ENCODE data around the gene CSNK1G1.
"Not testable (repeated sequence)": the region's sequence is repeated elsewhere in the genome, so short reads cannot be mapped to it uniquely, and the experiment has no call there.

The CSNK1G1 gene

DNA sequence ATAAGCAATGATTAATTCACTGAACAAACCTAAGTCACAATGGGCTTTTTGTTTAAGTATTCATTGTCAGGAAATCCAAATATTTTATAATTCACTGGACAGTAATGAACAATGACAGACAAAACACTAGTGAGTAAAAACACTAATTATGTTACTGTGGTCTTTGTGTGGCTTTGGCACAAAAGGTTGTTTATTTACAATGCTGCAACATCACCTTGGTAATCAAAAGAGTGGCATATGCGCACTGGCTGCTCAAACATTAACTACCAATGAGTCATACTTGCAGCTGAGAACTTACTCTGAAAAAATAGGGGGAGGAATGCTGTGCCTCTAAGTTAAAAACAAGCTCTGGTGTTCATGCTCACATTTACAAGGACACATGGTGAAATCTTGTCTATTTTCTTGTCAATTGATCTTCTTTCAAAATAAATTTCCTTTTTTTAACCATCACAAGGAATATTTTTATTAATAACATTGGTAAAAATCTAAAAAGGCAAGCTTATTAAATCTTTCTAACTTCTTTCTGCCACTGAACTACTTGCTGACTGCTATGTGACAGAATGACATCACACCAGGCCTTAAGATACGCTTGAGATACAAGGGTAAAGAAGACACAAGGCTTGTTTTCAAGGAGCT, 107.9 kb downstream of the CSNK1G1 start:
- Mint-ChIP-seq H3K4me1 (peaks cover 46% of the 10 kb centered on the region), H3K4me3 (no peak overlapping the region), H3K27ac (peak overlapping the region; percentile 70), H3K36me3 (peaks cover 23% of the 10 kb centered on the region), H3K9me3 (no peaks in the 10 kb centered on the region)
- peak; percentile 80 for ATAC-seq
- DNase-seq (ENCODE audit: low spot score in 2 of 2): no peak

DNA sequence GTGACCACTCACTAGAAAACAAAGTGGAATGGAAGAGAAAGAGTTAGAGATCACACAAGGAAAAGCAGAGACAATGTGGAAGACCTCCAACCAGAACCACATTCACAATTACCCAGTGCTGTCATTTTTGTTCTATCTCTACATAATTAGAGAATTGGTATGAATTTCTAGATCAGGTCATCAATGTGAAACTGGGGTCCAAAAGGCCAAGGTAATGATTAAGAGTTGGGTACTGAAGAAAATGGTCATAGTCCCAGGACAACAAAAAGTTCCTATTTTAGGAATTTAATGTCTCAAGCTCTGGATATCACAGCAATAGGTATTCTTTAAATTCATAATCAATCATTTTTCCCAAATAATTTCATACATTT, 108.5 kb downstream of the CSNK1G1 start:
- Mint-ChIP-seq H3K9me3 (no peaks in the 10 kb centered on the region), H3K4me1 (peaks cover 46% of the 10 kb centered on the region), H3K36me3 (peaks cover 23% of the 10 kb centered on the region), H3K4me3 (peak overlapping the region; percentile 7), H3K27ac (peak overlapping the region; percentile 70)
- ATAC-seq (no peak), DNase-seq (ENCODE audit: low spot score in 2 of 2) (no peak)

DNA sequence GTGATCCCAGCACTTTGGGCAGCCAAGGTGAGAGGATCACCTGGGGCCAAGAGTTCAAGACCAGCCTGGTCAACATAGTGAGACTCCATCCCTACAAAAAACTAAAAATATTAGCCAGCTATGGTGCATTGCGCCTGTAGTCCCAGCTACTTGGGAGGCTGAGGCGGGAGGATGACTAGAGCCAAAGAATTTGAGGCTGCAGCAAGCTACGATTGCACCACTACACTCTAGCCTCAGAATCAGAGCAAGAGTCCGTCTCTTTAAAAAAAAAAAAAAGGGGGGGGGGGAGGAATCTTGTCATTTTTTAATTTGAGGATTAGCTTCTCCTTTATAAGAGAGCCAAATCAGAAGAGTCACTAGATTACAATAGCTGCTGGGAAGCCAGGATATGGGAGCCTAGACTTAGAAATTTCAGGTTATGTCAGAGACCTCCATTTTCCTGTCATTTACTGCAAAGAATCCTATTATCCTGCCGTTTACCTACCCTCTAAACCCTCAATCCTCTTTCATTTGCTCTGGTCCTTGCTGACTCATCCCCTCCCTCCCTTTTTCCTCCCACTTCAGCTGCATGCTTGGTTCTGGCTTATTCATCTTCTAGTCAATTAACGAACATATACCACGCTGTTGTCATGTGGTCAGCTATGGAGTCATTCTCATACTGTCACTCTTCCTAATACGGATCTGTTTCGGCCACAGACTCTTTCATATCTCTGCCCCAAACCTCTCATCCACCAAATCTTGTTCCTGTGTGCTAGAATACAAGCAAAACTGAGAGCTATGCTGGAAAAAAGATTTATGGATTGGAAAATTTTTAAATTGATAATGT, 109.4 kb downstream of the CSNK1G1 start:
- ATAC-seq: peak; percentile 97
- peaks cover 50% of the 10 kb centered on the region for H3K4me1 Mint-ChIP-seq

DNA sequence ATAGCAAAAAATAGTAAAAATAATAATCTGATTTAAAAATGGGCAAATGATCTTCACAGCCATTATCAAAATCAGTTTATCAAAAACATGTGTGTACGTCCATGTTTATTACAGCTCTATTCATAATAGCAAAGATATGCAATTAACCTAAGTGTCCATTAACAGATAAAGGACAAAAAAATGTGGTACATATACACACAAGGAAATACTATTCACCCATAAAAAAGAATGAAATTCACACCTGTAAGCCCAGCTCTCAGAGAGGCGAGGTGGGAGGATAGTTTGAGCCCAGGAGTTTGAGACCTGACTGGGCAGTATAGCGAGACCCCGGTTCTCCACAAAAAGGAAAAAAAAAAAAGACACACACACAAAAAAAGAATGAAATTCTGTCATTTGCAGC, 110.6 kb downstream of the CSNK1G1 start:
- H3K4me3 Mint-ChIP-seq: no peak overlapping the region
- ATAC-seq (no peak), DNase-seq (ENCODE audit: low spot score in 2 of 2) (no peak)
- H3K9me3 Mint-ChIP-seq: peaks cover 3% of the 10 kb centered on the region
- H3K4me1 Mint-ChIP-seq: peaks cover 51% of the 10 kb centered on the region
- H3K27ac Mint-ChIP-seq: no peak overlapping the region
- peaks cover 18% of the 10 kb centered on the region for H3K36me3 Mint-ChIP-seq

More for the DNA sequence above, 109.4 kb downstream of the CSNK1G1 start:
- Mint-ChIP-seq H3K36me3 (peaks cover 23% of the 10 kb centered on the region), H3K27ac (peak overlapping the region; percentile 70), H3K9me3 (peaks cover 2% of the 10 kb centered on the region), H3K4me3 (peak overlapping the region; percentile 7)
- DNase-seq (ENCODE audit: low spot score in 2 of 2): peak; percentile 12 to 81

DNA sequence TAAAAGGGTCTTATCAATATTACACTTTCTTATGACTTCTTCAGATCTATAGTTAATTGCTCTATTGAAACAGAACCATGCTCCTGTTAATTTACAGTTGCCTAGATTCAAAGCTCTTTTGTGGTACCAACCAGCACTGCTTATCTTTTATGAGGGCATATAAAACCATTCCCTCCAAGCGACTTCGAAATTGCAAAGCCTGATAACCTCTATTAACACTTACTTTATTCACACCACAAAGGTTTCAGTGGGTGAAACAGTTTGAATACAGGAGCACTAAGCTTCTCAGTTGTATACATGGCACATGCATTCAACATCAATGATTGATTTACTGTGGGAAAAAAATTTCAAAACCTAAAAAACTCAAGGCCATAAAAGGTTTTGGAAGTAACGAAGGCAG, 118.3 kb downstream of the CSNK1G1 start:
- DNase-seq (ENCODE audit: low spot score in 2 of 2) (no peak), ATAC-seq (no peak)
- H3K4me1 Mint-ChIP-seq: peaks cover 40% of the 10 kb centered on the region
- no peak overlapping the region for H3K27ac Mint-ChIP-seq
- no peak overlapping the region for H3K4me3 Mint-ChIP-seq
- H3K36me3 Mint-ChIP-seq: no peaks in the 10 kb centered on the region
- peaks cover 3% of the 10 kb centered on the region for H3K9me3 Mint-ChIP-seq

DNA sequence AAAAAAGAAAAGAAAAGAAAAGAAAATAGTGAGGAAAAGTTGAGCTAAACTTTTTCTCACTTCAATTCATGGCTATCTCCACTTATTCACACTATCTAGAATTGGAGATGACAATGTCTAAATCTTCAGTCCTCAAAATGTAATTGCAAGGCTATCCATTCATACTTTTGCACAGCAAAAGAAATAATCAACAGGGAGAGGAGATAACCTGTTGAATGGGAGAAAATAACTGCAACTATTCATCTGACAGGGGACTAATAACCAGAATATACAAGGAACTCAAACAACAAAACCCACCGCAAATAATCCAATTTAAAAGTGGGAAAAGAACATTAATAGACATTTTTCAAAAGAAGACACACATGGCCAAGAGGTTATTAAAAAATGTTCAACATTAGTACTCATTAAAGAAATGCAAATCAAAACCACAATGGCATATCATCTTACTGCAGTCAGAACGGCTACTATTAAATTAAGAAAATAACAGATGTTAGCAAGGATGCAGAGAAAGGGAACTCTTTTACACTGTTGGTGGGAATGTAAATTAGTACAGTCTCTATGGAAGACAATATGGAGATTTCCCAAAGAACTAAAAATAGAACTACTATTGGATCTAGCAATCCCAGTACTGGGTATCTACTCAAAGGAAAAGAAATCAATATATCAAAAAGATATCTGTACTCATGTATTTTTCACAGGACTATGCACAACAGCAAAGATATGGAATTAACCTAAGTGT, 119.6 kb downstream of the CSNK1G1 start:
- H3K4me1 Mint-ChIP-seq: peaks cover 37% of the 10 kb centered on the region
- no peak overlapping the region for H3K4me3 Mint-ChIP-seq
- DNase-seq (ENCODE audit: low spot score in 2 of 2) (no peak), ATAC-seq (no peak)
- no peaks in the 10 kb centered on the region for H3K9me3 Mint-ChIP-seq
- no peaks in the 10 kb centered on the region for H3K36me3 Mint-ChIP-seq
- H3K27ac Mint-ChIP-seq: no peak overlapping the region

DNA sequence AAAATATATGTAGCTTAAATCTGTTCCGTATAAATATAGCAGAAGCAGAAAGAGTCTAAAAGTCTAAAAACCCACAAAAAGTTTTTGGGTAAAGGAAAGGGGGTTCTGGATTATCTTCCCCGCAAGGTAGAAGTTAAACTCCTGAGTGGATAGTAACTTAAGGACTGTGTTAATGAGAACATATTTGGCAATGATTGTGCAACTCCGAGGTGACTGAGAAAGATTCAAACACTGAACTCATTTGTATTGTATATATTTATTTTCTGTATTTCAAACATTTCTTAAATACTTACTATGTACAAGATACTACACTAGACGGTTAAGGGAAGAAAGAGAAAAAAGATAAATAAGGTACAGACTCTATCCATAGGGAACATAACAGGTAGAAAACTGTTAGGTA, 120.4 kb downstream of the CSNK1G1 start:
- DNase-seq (ENCODE audit: low spot score in 2 of 2) (no peak), ATAC-seq (no peak)
- Mint-ChIP-seq H3K4me3 (no peak overlapping the region), H3K36me3 (no peaks in the 10 kb centered on the region), H3K9me3 (no peaks in the 10 kb centered on the region), H3K27ac (no peak overlapping the region), H3K4me1 (peaks cover 32% of the 10 kb centered on the region)

DNA sequence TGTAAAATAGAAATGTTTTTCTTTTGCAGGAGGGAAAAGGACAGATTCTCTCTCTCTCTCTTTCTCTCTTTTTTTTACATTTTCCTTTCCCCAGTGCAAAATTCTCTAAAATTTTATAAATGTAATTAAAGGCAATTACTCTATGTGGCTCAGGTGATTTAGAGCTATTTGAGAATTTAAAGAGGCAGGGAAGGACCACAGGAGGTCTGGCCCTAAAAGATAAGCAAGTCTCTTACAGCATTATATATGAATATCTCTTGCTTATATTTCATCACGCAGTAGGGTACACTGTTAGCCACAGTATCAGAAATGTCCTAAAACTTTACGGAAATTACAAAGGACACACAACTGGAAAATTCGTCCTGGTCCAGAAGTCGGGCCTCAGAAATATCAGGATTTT, 122.7 kb downstream of the CSNK1G1 start:
- H3K36me3 Mint-ChIP-seq: no peaks in the 10 kb centered on the region
- peaks cover 20% of the 10 kb centered on the region for H3K4me1 Mint-ChIP-seq
- no peak overlapping the region for H3K4me3 Mint-ChIP-seq
- no peaks in the 10 kb centered on the region for H3K9me3 Mint-ChIP-seq
- DNase-seq (ENCODE audit: low spot score in 2 of 2): no peak
- ATAC-seq: no peak
- H3K27ac Mint-ChIP-seq: no peak overlapping the region

DNA sequence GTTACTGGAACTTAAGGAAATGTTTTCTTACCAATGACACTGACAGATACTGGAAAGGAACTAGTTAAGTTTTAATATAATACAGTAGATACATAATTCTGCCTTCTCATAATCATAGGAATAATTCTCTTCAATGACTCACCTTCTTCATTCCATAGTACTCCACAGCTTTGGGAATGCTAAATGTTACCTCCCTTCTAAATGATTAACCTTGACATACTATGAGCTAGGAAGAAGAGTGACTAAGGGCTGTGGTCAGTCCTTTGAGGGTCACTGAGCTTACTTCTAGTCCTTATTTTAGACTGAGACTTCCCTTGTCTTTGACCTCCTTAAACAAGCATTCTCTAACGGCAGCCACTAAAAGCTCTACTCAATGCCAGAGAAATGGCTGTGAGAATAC, 123.6 kb downstream of the CSNK1G1 start:
- peaks cover 13% of the 10 kb centered on the region for H3K4me1 Mint-ChIP-seq
- H3K36me3 Mint-ChIP-seq: no peaks in the 10 kb centered on the region
- H3K4me3 Mint-ChIP-seq: no peak overlapping the region
- ATAC-seq (no peak), DNase-seq (ENCODE audit: low spot score in 2 of 2) (no peak)
- H3K9me3 Mint-ChIP-seq: no peaks in the 10 kb centered on the region
- no peak overlapping the region for H3K27ac Mint-ChIP-seq

DNA sequence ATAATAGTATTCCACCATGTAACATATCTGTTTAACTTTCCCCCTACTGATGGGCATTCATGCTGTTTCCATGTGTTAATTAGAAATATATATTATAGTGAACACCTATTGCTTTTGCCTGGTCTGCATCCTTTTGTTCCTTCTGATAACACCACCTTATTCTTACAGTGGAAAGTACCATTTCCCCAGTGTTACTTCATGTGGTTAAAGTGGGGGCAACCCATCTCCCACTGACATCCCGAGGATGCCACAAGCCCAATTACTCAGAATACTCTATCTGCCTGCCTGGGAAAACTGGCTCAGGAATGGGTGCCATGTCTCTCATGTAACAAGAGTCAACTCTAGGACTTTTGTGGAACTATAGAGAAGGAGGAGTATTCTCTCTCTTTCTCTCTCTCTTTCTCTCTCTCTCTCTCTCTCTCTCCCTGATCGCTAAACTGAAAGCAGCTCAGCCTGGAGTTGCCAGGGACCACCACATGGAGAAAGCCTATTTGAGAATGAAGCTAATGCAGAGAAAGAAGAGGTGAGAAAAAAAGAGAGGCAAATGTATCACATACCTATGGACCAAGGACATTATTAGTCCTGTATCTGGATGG, 126.7 kb downstream of the CSNK1G1 start:
- ATAC-seq (no peak), DNase-seq (ENCODE audit: low spot score in 2 of 2) (peak in 1 of 2 donors; percentile 47)
- H3K27ac Mint-ChIP-seq: no peak overlapping the region
- no peak overlapping the region for H3K4me3 Mint-ChIP-seq
- H3K4me1 Mint-ChIP-seq: peaks cover 12% of the 10 kb centered on the region
- no peaks in the 10 kb centered on the region for H3K36me3 Mint-ChIP-seq
- no peaks in the 10 kb centered on the region for H3K9me3 Mint-ChIP-seq

DNA sequence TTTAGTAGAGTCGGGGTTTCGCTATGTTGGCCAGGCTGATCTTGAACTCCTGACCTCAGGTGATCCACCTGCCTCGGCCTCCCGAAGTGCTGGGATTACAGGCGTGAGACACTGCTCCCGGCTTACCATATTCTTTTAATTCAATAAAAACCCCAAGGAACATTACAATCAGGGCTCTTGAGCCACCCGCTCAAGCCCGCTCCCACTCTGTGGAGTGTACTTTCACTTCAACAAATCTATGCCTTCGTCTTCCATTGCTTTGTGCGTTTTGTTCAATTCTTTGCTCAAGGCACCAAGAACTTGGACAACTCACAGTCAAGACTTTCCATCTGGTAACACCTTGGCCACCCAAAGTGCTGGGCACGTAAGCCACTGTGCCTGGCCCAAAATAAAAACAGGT, 130.2 kb downstream of the CSNK1G1 start:
- no peak overlapping the region for H3K27ac Mint-ChIP-seq
- H3K4me1 Mint-ChIP-seq: peaks cover 7% of the 10 kb centered on the region
- H3K4me3 Mint-ChIP-seq: no peak overlapping the region
- no peak for ATAC-seq
- no peaks in the 10 kb centered on the region for H3K9me3 Mint-ChIP-seq
- DNase-seq (ENCODE audit: low spot score in 2 of 2): no peak
- no peaks in the 10 kb centered on the region for H3K36me3 Mint-ChIP-seq

DNA sequence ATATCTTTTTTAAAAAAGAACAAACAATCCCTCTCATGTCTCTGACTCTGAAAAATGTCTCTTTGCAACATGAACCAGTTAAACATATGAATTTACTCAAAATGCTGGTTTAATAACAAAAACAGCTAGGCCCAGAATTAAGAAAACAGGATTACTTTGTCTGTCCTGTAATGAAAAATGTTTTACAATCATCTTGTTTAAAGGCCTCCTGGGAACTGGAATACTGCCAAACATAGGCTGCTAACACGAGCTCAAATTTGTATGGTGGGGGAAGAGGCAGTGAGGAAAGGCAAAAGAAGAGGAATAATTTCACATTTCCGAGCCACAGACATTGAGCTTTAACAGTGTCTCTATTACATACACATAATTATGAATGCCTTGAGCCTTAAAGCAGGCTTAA, 131.5 kb downstream of the CSNK1G1 start:
- Mint-ChIP-seq H3K36me3 (no peaks in the 10 kb centered on the region), H3K4me1 (peaks cover 6% of the 10 kb centered on the region), H3K9me3 (no peaks in the 10 kb centered on the region), H3K27ac (no peak overlapping the region), H3K4me3 (no peak overlapping the region)
- ATAC-seq (no peak), DNase-seq (ENCODE audit: low spot score in 2 of 2) (no peak)

DNA sequence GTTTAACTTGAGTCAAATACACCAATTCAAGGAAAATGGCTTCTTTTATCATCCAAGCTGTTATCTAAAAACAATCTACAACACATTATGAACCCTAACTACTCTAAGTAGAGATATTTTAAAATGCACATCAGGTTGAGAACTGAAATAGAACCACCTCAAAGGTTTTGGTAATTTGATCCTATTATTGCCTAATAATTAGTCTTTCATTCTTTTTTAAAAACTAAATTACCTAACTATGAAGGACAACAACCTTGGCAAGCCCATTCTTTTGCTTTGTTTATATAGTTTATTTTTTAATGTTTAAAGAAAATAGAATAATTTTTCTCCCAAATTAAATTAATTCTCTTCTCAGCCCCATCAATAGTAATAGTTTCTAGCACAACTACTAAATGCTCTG, 132.1 kb downstream of the CSNK1G1 start:
- Mint-ChIP-seq H3K4me3 (no peak overlapping the region), H3K4me1 (no peaks in the 10 kb centered on the region), H3K9me3 (no peaks in the 10 kb centered on the region), H3K36me3 (no peaks in the 10 kb centered on the region), H3K27ac (no peak overlapping the region)
- ATAC-seq: no peak
- DNase-seq (ENCODE audit: low spot score in 2 of 2): no peak

DNA sequence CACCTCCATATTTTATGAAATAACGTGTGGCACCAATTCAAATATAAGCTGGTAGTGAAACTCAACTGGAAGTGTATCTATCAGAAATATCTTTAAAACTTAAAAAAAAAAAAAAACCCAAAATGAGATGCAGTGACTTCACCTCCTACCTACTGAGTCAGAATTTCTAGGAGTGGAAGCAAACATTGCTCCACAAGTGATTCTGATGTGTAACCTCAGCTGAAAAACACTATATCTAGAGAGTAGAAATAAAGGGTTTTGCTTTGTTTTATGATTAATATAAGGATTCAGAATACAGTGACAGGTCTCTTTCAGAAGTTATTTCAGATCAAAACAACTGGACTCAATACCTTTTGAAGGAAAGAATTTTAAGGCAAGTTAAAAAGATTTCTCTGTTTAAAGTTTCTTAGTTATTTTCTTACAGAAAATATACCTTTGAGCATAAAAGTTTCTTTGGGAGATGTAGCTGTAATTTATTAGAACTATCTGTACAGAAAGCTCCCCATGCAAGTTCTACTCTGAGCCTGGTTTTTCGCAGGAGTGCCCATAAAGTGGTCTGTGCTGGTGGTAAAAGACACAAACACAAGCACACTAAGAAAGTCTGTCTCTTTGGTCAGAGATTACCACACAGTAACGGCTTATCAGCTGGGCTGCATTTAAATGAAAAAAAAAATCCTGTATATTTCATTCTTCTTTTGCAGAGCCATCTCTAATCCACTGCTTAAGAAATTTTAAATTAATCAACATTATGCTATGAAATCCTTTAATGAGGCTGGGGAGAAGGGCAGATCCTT, 133.2 kb downstream of the CSNK1G1 start:
- H3K9me3 Mint-ChIP-seq: no peaks in the 10 kb centered on the region
- H3K36me3 Mint-ChIP-seq: no peaks in the 10 kb centered on the region
- DNase-seq (ENCODE audit: low spot score in 2 of 2): no peak
- ATAC-seq: peak; percentile 83
- H3K27ac Mint-ChIP-seq: peak overlapping the region; percentile 40
- H3K4me1 Mint-ChIP-seq: no peaks in the 10 kb centered on the region
- H3K4me3 Mint-ChIP-seq: no peak overlapping the region

DNA sequence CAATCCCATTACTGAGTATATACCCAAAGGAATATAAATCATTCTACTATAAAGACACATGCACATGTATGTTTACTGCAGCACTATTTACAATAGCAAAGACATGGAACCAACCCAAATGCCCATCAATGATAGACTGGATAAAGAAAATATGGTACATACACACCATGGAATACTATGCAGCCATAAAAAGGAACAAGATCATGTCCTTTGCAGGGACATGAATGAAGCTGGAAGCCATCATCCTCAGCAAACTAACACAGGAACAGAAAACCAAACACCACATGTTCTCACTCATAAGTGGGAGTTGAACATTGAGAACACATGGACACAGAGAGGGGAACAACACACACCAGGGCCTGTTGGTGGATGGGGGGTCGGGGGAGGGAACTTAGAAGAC, 134.1 kb downstream of the CSNK1G1 start:
- DNase-seq (ENCODE audit: low spot score in 2 of 2); H3K27ac Mint-ChIP-seq: not testable (repeated sequence)

More for the DNA sequence above, 134.1 kb downstream of the CSNK1G1 start:
- not testable (repeated sequence) for H3K4me1 Mint-ChIP-seq, ATAC-seq, H3K36me3 Mint-ChIP-seq, H3K9me3 Mint-ChIP-seq, H3K4me3 Mint-ChIP-seq

Data from stimulated activated effector memory CD8-positive, alpha-beta T cell treated with anti-CD3 and anti-CD28 coated beads, Interleukin-12 subunit alpha, Interleukin-12 subunit beta, amount 100 ng/mL, for 72 hours (primary cell).